ENCODE measurements around the gene ZMPSTE24. TPM values are rescaled to one million over a fixed set of nuclear protein-coding genes. Genes with fewer than 3 reads are reported as not detected.
A peak's percentile ranks its signal among the peaks of the same experiment; 100 is the strongest.

The ZMPSTE24 gene
- total and polyA plus RNA-seq, 7 experiments from 2014 or later = 9.5 to 31.0 (median 14.5) TPM

GRCh38 chr1:40252601-40253000, 5.4 kb upstream of the ZMPSTE24 start:
- ChIA-PET POLR2A (no interaction called here), CTCF (no interaction called here)
- H3K4me3 ChIP-seq (ENCODE audit: low read length) = no peak overlapping the region
- no peaks in the 10 kb centered on the region for H3K27me3 ChIP-seq (ENCODE audit: control insufficient read depth in 2 of 2, insufficient read depth in 2 of 2, low read length in 2 of 2)
- no peaks in the 10 kb centered on the region for H3K9me3 ChIP-seq (ENCODE audit: control insufficient read depth in 2 of 3, low read length in 3 of 3)
- Mint-ChIP-seq H3K9me3 (no peaks in the 10 kb centered on the region), H3K27me3 (peaks cover 0 to under 1% (median 0%) of the 10 kb centered on the region in 5 donors), H3K4me3 (no peak overlapping the region), H3K4me1 (peaks cover 14 to 33% (median 25%) of the 10 kb centered on the region in 7 donors), H3K27ac (peak overlapping the region in 1 of 9 donors; percentile 26), H3K36me3 (peaks cover 0 to 9% (median 0%) of the 10 kb centered on the region in 5 donors)
- H3K36me3 ChIP-seq (ENCODE audit: control insufficient read depth in 2 of 3, insufficient read depth in 3 of 3, low read length in 3 of 3) = no peaks in the 10 kb centered on the region
- intact Hi-C loops (cut with micrococcal nuclease) = loop anchor here in 1 of 2 donors (10.0 kb wide), 1 partner anchor 442 kb away; the partner anchor contains the start of gene NFYC
- no peak for DNase-seq
- no peak for ATAC-seq
- peaks cover 8 to 10% of the 10 kb centered on the region in 2 donors for H3K4me1 ChIP-seq (ENCODE audit: control insufficient read depth in 2 of 2, insufficient read depth in 2 of 2, low read length in 2 of 2)
- H3K27ac ChIP-seq (ENCODE audit: low read depth, low read length) = no peak overlapping the region

GRCh38 chr1:40255231-40255630, 2.8 kb upstream of the ZMPSTE24 start:
- no peak for DNase-seq
- no peak for ATAC-seq
- POLR2A ChIA-PET = interaction anchor here (0.6 kb wide), 1 partner anchor 207 kb away, joined by 3 read pairs; no protein-coding TSS in a partner anchor
- H3K9me3 Mint-ChIP-seq = no peaks in the 10 kb centered on the region
- H3K27me3 Mint-ChIP-seq = peaks cover 0 to 4% (median 0%) of the 10 kb centered on the region in 5 donors
- Histone ChIP-seq H3K27me3 (ENCODE audit: control insufficient read depth in 2 of 2, insufficient read depth in 2 of 2, low read length in 2 of 2) (no peaks in the 10 kb centered on the region), H3K4me1 (ENCODE audit: control insufficient read depth in 2 of 2, insufficient read depth in 2 of 2, low read length in 2 of 2) (peaks cover 14% of the 10 kb centered on the region in 2 donors), H3K4me3 (ENCODE audit: low read length) (no peak overlapping the region), H3K27ac (ENCODE audit: low read depth, low read length) (no peak overlapping the region), H3K36me3 (ENCODE audit: control insufficient read depth in 2 of 3, insufficient read depth in 3 of 3, low read length in 3 of 3) (no peaks in the 10 kb centered on the region), H3K9me3 (ENCODE audit: control insufficient read depth in 2 of 3, low read length in 3 of 3) (no peaks in the 10 kb centered on the region)
- CTCF ChIA-PET = interaction anchor here (1.0 kb wide), 1 partner anchor 169 kb away, joined by 3 read pairs; no protein-coding TSS in a partner anchor
- H3K4me1 Mint-ChIP-seq = peaks cover 24 to 45% (median 40%) of the 10 kb centered on the region in 7 donors
- peak overlapping the region in 2 of 9 donors; percentile 21 to 100 for H3K27ac Mint-ChIP-seq
- H3K36me3 Mint-ChIP-seq = peaks cover 0 to 11% (median 3%) of the 10 kb centered on the region in 5 donors
- intact Hi-C loops (cut with micrococcal nuclease) = loop anchor here (5.0 to 10.0 kb wide), 7 partner anchors 33 to 607 kb away; partner anchors contain the start of genes CITED4 (in 1 of the 2), NFYC (in 1 of the 2), PPIE (in 1 of the 2) and SMAP2 (in 1 of the 2)
- H3K4me3 Mint-ChIP-seq = peak overlapping the region in 1 of 10 donors; percentile 71

GRCh38 chr1:40256401-40257084, 1.5 kb upstream of the ZMPSTE24 start:
- ChIA-PET POLR2A (interaction anchor here (1.0 to 1.8 kb wide), 5 partner anchors 15 to 435 kb away, joined by 3 to 8 read pairs (median 4); partner anchors contain the start of genes COL9A2 and NFYC), CTCF (interaction anchor here (0.6 to 1.2 kb wide), 3 partner anchors 103 to 170 kb away, joined by 3 to 4 read pairs (median 3); no protein-coding TSS in a partner anchor)
- H3K9me3 ChIP-seq (ENCODE audit: control insufficient read depth in 2 of 3, low read length in 3 of 3) = no peaks in the 10 kb centered on the region
- H3K27ac Mint-ChIP-seq = peak overlapping the region; percentile 75 to 100 (median 100)
- H3K4me3 Mint-ChIP-seq = peak overlapping the region; percentile 2 to 100 (median 96)
- H3K27ac ChIP-seq (ENCODE audit: low read depth, low read length) = peak overlapping the region; percentile 98
- peaks cover 14% of the 10 kb centered on the region in 2 donors for H3K4me1 ChIP-seq (ENCODE audit: control insufficient read depth in 2 of 2, insufficient read depth in 2 of 2, low read length in 2 of 2)
- no peaks in the 10 kb centered on the region for H3K27me3 ChIP-seq (ENCODE audit: control insufficient read depth in 2 of 2, insufficient read depth in 2 of 2, low read length in 2 of 2)
- no peaks in the 10 kb centered on the region for H3K9me3 Mint-ChIP-seq
- peak overlapping the region; percentile 98 for H3K4me3 ChIP-seq (ENCODE audit: low read length)
- intact Hi-C loops (cut with micrococcal nuclease) = loop anchor here (2.0 to 10.0 kb wide), 9 partner anchors 16 to 606 kb away; partner anchors contain the start of genes CITED4 (in 1 of the 2), NFYC (in 1 of the 2), PPIE (in 1 of the 2) and SMAP2 (in 1 of the 2)
- ATAC-seq (no peak), DNase-seq (no peak)
- H3K4me1 Mint-ChIP-seq = peaks cover 21 to 58% (median 48%) of the 10 kb centered on the region in 7 donors
- peaks cover 0 to 11% (median 10%) of the 10 kb centered on the region in 3 experiments for H3K36me3 ChIP-seq (ENCODE audit: control insufficient read depth in 2 of 3, insufficient read depth in 3 of 3, low read length in 3 of 3)
- peaks cover 0 to 21% (median 14%) of the 10 kb centered on the region in 5 donors for H3K36me3 Mint-ChIP-seq
- peaks cover 0 to 4% (median 0%) of the 10 kb centered on the region in 5 donors for H3K27me3 Mint-ChIP-seq

GRCh38 chr1:40257313-40257687, 736 bp upstream of the ZMPSTE24 start:
- Mint-ChIP-seq H3K4me1 (peaks cover 22 to 65% (median 54%) of the 10 kb centered on the region in 7 donors), H3K9me3 (no peaks in the 10 kb centered on the region), H3K27me3 (peaks cover 0 to 4% (median 0%) of the 10 kb centered on the region in 5 donors), H3K36me3 (peaks cover 0 to 23% (median 19%) of the 10 kb centered on the region in 5 donors), H3K27ac (peak overlapping the region; percentile 97 to 100 (median 100)), H3K4me3 (peak overlapping the region; percentile 91 to 100 (median 98))
- DNase-seq (no peak), ATAC-seq (peak; percentile 0)
- Histone ChIP-seq H3K4me3 (ENCODE audit: low read length) (peak overlapping the region; percentile 98), H3K4me1 (ENCODE audit: control insufficient read depth in 2 of 2, insufficient read depth in 2 of 2, low read length in 2 of 2) (peaks cover 14% of the 10 kb centered on the region in 2 donors), H3K9me3 (ENCODE audit: control insufficient read depth in 2 of 3, low read length in 3 of 3) (no peaks in the 10 kb centered on the region), H3K27me3 (ENCODE audit: control insufficient read depth in 2 of 2, insufficient read depth in 2 of 2, low read length in 2 of 2) (no peaks in the 10 kb centered on the region), H3K36me3 (ENCODE audit: control insufficient read depth in 2 of 3, insufficient read depth in 3 of 3, low read length in 3 of 3) (peaks cover 0 to 17% (median 11%) of the 10 kb centered on the region in 3 experiments), H3K27ac (ENCODE audit: low read depth, low read length) (peak overlapping the region; percentile 98)
- intact Hi-C loops (cut with micrococcal nuclease) = loop anchor here (2.0 to 10.0 kb wide), 9 partner anchors 16 to 605 kb away; partner anchors contain the start of genes CITED4 (in 1 of the 2), NFYC (in 1 of the 2), PPIE (in 1 of the 2) and SMAP2 (in 1 of the 2)
- ChIA-PET CTCF (interaction anchor here (0.6 to 1.2 kb wide), 3 partner anchors 104 to 146 kb away, joined by 3 to 4 read pairs (median 3); no protein-coding TSS in a partner anchor), POLR2A (interaction anchor here (0.7 to 1.8 kb wide), 13 partner anchors 10 to 722 kb away, joined by 3 to 9 read pairs (median 4); partner anchors contain the start of genes CAP1, COL9A2, CTPS1 and NFYC)

GRCh38 chr1:40258445-40258769, 371 bp downstream of the ZMPSTE24 start:
- no peaks in the 10 kb centered on the region for H3K9me3 Mint-ChIP-seq
- Histone ChIP-seq H3K27ac (ENCODE audit: low read depth, low read length) (peak overlapping the region; percentile 98), H3K27me3 (ENCODE audit: control insufficient read depth in 2 of 2, insufficient read depth in 2 of 2, low read length in 2 of 2) (no peaks in the 10 kb centered on the region), H3K36me3 (ENCODE audit: control insufficient read depth in 2 of 3, insufficient read depth in 3 of 3, low read length in 3 of 3) (peaks cover 0 to 26% (median 14%) of the 10 kb centered on the region in 3 experiments), H3K4me3 (ENCODE audit: low read length) (peak overlapping the region; percentile 98), H3K9me3 (ENCODE audit: control insufficient read depth in 2 of 3, low read length in 3 of 3) (no peaks in the 10 kb centered on the region), H3K4me1 (ENCODE audit: control insufficient read depth in 2 of 2, insufficient read depth in 2 of 2, low read length in 2 of 2) (peaks cover 14% of the 10 kb centered on the region in 2 donors)
- H3K4me1 Mint-ChIP-seq = peaks cover 32 to 76% (median 61%) of the 10 kb centered on the region in 7 donors
- ATAC-seq (no peak), DNase-seq (no peak)
- H3K27ac Mint-ChIP-seq = peak overlapping the region; percentile 97 to 100 (median 100)
- intact Hi-C loops (cut with micrococcal nuclease) = loop anchor here (1.0 to 10.0 kb wide), 16 partner anchors 26 to 604 kb away; partner anchors contain the start of genes CAP1 (in 2 of the 2), RLF (in 2 of the 2), ZFP69B (in 2 of the 2) and ZNF684 (in 2 of the 2)
- ChIA-PET POLR2A (interaction anchor here (0.8 to 1.8 kb wide), 10 partner anchors 8 to 433 kb away, joined by 3 to 9 read pairs (median 5); partner anchors contain the start of genes CAP1 and NFYC), CTCF (interaction anchor here (0.8 kb wide), 1 partner anchor 84 kb away, joined by 6 read pairs; no protein-coding TSS in a partner anchor)
- peak overlapping the region; percentile 91 to 100 (median 98) for H3K4me3 Mint-ChIP-seq
- peaks cover 0 to 4% (median 0%) of the 10 kb centered on the region in 5 donors for H3K27me3 Mint-ChIP-seq
- H3K36me3 Mint-ChIP-seq = peaks cover 6 to 31% (median 28%) of the 10 kb centered on the region in 5 donors

- ChIA-PET POLR2A (interaction anchor here (0.7 kb wide), 1 partner anchor 71 kb away, joined by 6 read pairs; no protein-coding TSS in a partner anchor), CTCF (no interaction called here)
- no peak overlapping the region for H3K4me3 Mint-ChIP-seq
- H3K27ac Mint-ChIP-seq = peak overlapping the region in 1 of 9 donors; percentile 23
- intact Hi-C loops (cut with micrococcal nuclease) = no loop called here
- Histone ChIP-seq H3K4me3 (ENCODE audit: low read length) (no peak overlapping the region), H3K27me3 (ENCODE audit: control insufficient read depth in 2 of 2, insufficient read depth in 2 of 2, low read length in 2 of 2) (no peaks in the 10 kb centered on the region), H3K9me3 (ENCODE audit: control insufficient read depth in 2 of 3, low read length in 3 of 3) (no peaks in the 10 kb centered on the region), H3K27ac (ENCODE audit: low read depth, low read length) (no peak overlapping the region), H3K36me3 (ENCODE audit: control insufficient read depth in 2 of 3, insufficient read depth in 3 of 3, low read length in 3 of 3) (peaks cover 5 to 54% (median 27%) of the 10 kb centered on the region in 3 experiments), H3K4me1 (ENCODE audit: control insufficient read depth in 2 of 2, insufficient read depth in 2 of 2, low read length in 2 of 2) (peaks cover 0 to 3% of the 10 kb centered on the region in 2 donors)
- ATAC-seq (no peak), DNase-seq (peak in 1 of 9 donors; percentile 29)
- H3K4me1 Mint-ChIP-seq = peaks cover 19 to 48% (median 43%) of the 10 kb centered on the region in 7 donors
- H3K9me3 Mint-ChIP-seq = peaks cover 0 to 2% (median 0%) of the 10 kb centered on the region in 11 donors
- H3K27me3 Mint-ChIP-seq = no peaks in the 10 kb centered on the region
- peaks cover 6 to 47% (median 26%) of the 10 kb centered on the region in 5 donors for H3K36me3 Mint-ChIP-seq
Measured at GRCh38 chr1:40264354-40264781, 6.3 kb downstream of the ZMPSTE24 start.
